Transverse colon (tissue), 3 donors: ENCODE results near the gene ADRA2A.

Experiments
- CTCF ChIP-seq, 5 experiments: fragments of 200-600 bp in 3 of 5; fragments of 450-650 bp in 2 of 5; sonication (generic) in 3 of 5; IDR thresholded peaks; 1 replicate in 2 of 5; 2 replicates in 3 of 5; pipeline ENCODE4 v1.5.1; 2016 to 2017; ENCODE audit warnings: antibody characterized with exemption in 5 of 5, inconsistent platforms in 3 of 5, mild to moderate bottlenecking in 2 of 5, moderate library complexity in 1 of 5
- EP300 ChIP-seq: sonication (generic); formaldehyde crosslinking; IDR thresholded peaks from one replicate; pipeline ENCODE4 v1.6.1; 2017; ENCODE audit warnings: antibody characterized with exemption, low read depth

GRCh38 chr10:111089293-111089692 is 12.5 kb downstream of the ADRA2A start:
- TF ChIP-seq CTCF (IDR thresholded peaks at IDR 0.05) = no peak
- TF ChIP-seq EP300 = no peak
